Putamen (tissue), 1 donor: Measurements from ENCODE around the gene HLA-E.
"Not testable (repeated sequence)": the region's sequence is repeated elsewhere in the genome, so short reads cannot be mapped to it uniquely, and the experiment has no call there.

Source experiments
- DNase-seq: peaks from one replicate; pipeline ENCODE4 v3.0.0-alpha.2; 2016; ENCODE audit warnings: low spot score

HLA-E gene

GRCh38 chr6:30481211-30481964, 7.9 kb upstream of the HLA-E start:
- DNase-seq = no peak

DNA sequence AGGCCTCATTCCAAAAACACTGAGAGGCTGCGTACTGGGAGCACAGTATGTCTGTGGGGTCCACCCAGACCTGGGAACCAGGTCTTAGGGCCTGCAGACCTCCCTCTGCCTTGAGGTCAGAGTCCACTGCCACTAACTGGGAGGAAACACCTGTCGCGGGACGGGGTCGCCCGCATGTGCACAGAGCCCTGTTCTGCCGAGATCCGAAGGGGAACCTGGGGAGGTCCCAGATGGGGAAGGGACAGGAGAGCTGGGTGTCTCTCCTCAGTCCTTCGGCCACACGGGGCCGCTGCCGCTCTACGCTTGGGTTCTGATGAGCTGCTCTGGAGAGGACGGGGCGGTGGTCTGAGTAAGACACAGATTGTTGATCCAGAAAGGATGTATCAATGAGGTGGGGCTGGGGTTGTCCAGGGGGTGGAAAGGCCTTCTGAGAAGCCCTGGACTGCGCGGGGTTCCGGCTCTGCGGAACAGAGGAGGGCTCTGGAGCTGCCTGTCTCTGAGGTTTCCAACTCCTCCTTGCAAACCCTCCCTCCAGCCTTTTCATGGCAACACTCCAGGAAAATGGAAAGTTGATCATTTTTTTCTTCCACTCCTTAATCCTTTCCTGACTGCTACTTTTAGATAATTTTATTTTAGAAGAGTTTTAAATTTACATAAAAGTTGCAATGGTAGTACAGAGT, 7.2 kb upstream of the HLA-E start:
- DNase-seq = not testable (repeated sequence)

DNA sequence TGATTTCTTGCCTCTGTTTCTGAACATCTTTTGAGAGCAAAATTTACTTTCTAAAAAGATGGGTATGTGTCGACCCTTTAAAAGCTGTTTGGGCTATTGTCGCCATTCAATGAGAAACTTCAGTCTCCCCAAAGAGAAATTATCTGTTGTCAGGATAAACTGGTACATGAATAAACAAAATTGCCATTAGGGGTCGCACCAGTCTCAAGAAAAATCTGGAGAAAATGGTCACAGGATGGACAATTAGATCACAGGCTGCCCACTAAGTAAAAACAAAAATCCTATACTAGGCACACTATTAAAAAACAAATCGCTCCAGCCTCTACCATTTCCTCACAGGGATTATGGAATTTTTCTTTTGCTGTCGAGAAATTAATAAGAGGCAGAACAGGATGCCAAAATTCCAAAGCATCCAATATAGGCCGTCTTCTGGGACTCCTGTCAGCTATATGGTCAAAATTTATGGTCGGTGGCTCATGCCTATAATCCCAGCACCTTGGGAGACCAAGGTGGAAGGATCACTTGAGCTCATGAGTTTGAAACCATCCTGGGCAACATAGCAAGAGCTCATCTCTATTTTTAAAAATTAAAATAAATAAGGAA, 5.5 kb upstream of the HLA-E start:
- DNase-seq = no peak

DNA sequence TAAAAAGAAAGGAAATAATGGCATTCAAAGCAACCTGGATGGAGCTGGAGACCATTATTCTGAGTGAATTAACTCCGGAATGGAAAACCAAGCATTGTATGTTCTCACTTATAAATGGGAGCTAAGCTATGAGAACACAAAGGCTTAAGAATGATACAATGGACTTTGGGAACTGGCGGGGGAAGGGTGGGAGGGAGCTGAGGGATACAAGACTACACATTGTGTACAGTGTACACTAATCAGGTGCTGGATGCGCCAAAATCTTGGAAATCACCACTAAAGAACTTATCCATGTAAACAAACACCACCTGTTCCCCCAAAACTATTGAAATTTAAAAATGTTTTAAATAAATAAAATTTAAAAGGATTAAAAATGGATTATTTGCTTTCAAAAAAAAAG, 4.1 kb upstream of the HLA-E start:
- no peak for DNase-seq

GRCh38 chr6:30487926-30488325, 1.4 kb upstream of the HLA-E start:
- DNase-seq = no peak

GRCh38 chr6:30488697-30489080, 620 bp upstream of the HLA-E start:
- DNase-seq = not testable (repeated sequence)

DNA sequence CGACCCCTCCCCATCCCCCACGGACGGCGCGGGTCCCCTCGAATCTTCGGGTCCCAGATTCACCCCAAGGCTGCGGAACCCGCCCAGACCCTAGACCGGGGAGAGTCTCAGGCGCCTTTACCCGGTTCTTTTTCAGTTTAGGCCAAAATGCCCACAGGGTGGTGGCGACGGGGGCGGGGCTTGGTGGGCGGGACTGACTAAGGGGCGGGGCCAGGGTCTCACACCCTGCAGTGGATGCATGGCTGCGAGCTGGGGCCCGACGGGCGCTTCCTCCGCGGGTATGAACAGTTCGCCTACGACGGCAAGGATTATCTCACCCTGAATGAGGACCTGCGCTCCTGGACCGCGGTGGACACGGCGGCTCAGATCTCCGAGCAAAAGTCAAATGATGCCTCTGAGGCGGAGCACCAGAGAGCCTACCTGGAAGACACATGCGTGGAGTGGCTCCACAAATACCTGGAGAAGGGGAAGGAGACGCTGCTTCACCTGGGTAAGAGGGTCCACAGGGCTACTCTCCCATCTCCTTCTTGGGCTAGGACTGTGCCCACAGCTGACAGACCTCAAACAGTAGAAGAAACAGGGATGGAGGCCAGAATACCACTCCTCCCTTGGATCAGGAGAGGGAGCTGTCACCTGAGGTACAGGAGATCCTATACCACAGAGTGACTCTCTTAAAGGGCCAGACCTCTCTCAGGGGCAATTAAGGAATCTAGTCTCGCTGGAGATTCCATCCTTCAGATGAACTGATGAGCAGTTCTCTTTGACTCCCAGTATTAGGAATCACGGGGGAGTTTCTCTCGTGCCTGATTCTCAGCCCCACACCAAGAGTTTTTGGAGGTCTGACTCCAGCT, 942 bp downstream of the HLA-E start:
- no peak for DNase-seq

DNA sequence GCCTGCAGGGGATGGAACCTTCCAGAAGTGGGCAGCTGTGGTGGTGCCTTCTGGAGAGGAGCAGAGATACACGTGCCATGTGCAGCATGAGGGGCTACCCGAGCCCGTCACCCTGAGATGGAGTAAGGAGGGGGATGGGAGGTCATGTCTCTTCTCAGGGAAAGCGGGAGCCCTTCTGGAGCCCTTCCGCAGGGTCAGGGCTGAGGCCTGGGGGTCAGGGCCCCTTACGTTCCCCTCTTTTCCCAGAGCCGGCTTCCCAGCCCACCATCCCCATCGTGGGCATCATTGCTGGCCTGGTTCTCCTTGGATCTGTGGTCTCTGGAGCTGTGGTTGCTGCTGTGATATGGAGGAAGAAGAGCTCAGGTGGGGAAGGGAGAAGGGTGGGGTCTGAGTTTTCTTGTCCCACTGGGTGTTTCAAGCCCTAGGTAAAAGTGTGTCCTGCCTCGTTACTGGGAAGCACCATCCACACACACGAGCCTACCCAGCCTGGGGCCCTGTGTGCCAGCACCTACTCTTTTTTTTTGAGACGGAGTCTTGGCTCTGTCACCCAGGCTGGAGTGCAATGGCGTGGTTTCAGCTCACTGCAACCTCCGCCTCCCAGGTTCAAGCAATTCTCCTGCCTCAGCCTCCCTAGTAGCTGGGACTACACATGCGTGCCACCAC, 2.1 kb downstream of the HLA-E start:
- DNase-seq = not testable (repeated sequence)

DNA sequence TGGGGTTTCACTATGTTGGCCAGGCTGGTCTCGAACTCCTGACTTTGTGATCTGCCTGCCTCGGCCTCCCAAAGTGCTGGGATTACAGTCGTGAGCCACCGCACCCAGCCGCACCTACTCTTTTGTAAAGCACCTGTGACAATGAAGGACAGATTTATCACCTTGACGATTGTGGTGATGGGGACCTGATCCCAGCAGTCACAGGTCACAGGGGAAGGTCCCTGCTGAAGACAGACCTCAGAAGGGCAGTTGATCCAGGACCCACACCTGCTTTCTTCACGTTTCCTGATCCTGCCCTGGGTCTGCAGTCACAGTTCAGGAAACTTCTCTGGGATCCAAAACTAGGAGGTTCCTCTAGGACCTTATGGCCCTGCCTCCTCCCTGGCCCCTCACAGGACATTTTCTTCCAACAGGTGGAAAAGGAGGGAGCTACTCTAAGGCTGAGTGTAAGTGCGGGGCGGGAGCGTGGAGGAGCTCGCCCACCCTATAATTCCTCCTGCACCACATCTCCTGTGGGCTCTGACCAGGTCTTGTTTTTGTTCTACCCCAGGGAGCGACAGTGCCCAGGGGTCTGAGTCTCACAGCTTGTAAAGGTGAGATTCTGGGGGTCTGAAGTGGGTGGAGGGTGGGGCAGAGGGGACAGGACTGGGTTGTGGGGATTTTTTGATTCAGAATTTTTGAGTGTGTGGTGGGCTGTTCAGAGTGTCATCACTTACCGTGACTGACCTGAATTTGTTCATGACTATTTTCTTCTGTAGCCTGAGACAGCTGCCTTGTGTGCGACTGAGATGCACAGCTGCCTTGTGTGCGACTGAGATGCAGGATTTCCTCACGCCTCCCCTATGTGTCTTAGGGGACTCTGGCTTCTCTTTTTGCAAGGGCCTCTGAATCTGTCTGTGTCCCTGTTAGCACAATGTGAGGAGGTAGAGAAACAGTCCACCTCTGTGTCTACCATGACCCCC, 3.0 kb downstream of the HLA-E start:
- DNase-seq = no peak

DNA sequence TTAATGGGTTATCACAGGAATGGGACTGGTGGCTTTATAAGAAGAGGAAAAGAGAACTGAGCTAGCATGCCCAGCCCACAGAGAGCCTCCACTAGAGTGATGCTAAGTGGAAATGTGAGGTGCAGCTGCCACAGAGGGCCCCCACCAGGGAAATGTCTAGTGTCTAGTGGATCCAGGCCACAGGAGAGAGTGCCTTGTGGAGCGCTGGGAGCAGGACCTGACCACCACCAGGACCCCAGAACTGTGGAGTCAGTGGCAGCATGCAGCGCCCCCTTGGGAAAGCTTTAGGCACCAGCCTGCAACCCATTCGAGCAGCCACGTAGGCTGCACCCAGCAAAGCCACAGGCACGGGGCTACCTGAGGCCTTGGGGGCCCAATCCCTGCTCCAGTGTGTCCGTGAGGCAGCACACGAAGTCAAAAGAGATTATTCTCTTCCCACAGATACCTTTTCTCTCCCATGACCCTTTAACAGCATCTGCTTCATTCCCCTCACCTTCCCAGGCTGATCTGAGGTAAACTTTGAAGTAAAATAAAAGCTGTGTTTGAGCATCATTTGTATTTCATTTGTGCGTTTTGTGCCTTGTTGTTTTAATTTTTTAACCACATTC, 4.4 kb downstream of the HLA-E start:
- DNase-seq = no peak

- DNase-seq = no peak
These were observed 5.1 kb downstream of the HLA-E start for GRCh38 chr6:30494291-30494861.

DNA sequence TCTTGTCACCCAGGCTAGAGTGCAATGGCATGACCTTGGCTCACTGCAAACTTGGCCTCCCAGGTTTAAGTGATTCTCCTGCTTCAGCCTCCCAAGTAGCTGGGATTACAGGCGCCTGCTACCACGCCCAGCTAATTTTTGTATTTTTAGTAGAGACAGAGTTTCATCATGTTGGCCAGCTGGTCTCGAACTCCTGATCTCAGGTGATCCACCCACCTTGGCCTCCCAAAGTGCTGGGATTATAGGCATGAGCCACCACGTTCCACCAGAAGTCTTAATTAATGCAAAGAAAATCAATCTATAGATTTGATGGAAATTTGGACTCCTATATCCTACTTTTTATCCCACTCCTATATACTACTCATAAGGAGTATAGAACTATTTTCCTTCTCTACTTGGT, 5.8 kb downstream of the HLA-E start:
- not testable (repeated sequence) for DNase-seq

GRCh38 chr6:30495993-30496392, 6.7 kb downstream of the HLA-E start:
- DNase-seq = no peak

DNA sequence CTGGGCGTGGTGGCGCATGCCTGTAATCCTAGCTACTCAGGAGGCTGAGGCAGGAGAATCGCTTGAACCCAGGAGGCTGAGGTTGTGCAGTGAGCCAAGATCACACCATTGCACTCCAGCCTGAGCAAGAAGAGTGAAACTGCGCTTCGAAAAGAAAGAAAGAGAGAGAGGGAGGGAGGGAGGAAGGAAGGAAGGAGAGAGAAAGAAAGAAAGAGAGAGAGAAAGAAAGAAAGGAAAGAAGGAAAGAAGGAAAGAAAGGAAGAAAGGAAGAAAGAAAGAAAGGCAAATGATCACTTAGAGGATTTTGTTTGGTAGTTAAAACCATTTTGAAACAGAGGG, 7.9 kb downstream of the HLA-E start:
- not testable (repeated sequence) for DNase-seq

- DNase-seq = no peak
These were observed 8.4 kb downstream of the HLA-E start for GRCh38 chr6:30497714-30498113.

GRCh38 chr6:30498705-30499104, 9.4 kb downstream of the HLA-E start:
- not testable (repeated sequence) for DNase-seq

DNA sequence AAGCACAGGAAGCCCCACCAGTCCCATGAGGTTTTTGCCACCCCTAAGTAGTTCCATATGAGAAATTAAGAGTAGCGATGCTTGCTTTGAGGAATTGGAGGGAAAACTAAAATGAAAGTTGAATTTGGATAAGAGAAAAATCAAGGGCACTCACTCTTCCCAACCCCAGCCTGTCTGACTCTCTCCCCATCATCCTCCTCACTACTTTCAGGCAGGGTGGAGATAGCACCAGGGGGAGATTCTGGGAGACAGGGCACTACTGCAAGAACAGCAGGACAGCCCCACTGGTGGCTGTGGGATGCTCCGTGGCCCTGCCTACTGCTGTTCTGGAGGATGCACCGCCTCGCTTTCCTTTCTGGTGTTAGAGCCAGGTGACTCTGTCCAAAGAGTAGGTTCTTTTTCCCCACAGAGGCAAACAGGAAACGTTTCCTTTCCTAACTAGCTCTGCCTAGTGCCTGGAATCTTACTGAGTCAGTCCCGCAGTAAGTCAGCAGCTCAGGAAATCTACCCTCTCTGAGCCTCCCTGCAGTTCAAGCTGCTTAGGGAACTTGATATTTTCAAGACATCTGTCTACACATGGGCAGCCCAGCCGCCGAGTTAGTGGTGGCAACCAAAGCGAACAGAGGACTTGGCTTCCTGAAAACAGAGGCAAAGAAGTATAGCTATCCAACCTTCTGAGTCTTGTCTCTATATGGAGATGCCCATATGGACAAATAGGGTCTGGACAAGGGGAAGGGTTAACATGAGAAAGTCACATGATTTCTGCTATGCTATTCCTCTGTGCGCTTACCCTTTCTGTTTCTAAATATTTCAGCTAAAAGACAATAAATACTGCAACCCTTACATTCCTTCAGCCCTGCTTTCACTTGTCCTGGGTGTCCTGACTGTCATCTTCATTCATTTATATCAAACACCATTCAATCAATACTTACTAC, 11.4 kb downstream of the HLA-E start:
- DNase-seq = no peak
